Osteocyte (in vitro differentiated cells): ENCODE data around the gene GXYLT1. TPM values are rescaled to one million over a fixed set of nuclear protein-coding genes. Genes with fewer than 3 reads are reported as not detected.

Experiments used
- DNase-seq: peaks from one replicate; pipeline ENCODE4 v3.0.0; 2021; ENCODE audit warnings: mixed read lengths; ENCODE audit not compliant: unreplicated experiment; ENCODE audit errors: extremely low spot score
- H3K27ac Mint-ChIP-seq: one replicate; pipeline ENCODE4 v1.8.0; 2021; ENCODE audit warnings: mild to moderate bottlenecking, mixed read lengths; ENCODE audit not compliant: unreplicated experiment
- H3K27me3 Mint-ChIP-seq: one replicate; pipeline ENCODE4 v1.8.0; 2021; ENCODE audit warnings: mixed read lengths; ENCODE audit not compliant: unreplicated experiment
- H3K36me3 Mint-ChIP-seq: one replicate; pipeline ENCODE4 v1.8.0; 2021; ENCODE audit warnings: mixed read lengths; ENCODE audit not compliant: unreplicated experiment
- H3K4me1 Mint-ChIP-seq: one replicate; pipeline ENCODE4 v1.8.0; 2021; ENCODE audit warnings: mixed read lengths; ENCODE audit not compliant: unreplicated experiment
- H3K4me3 Mint-ChIP-seq: one replicate; pipeline ENCODE4 v1.8.0; 2021; ENCODE audit warnings: mild to moderate bottlenecking, moderate library complexity, mixed read lengths; ENCODE audit not compliant: unreplicated experiment
- H3K9me3 Mint-ChIP-seq: one replicate; pipeline ENCODE4 v1.8.0; 2021; ENCODE audit warnings: mixed read lengths; ENCODE audit not compliant: unreplicated experiment
- total RNA-seq: library from RNA; stranded (reverse); gene quantifications from 2 replicates; pipeline ENCODE4 v1.2.1, GENCODE V29; 2021
- TF ChIP-seq, protein P1 (sequence below): fragments of 200-600 bp; sonication (generic); IDR thresholded peaks from 2 replicates; pipeline ENCODE4 v1.5.0; 2021; ENCODE audit warnings: antibody characterized with exemption, mild to moderate bottlenecking, moderate library complexity

Gene GXYLT1
- total RNA-seq, 1 donor from 2014 or later, result 8.5 TPM

DNA sequence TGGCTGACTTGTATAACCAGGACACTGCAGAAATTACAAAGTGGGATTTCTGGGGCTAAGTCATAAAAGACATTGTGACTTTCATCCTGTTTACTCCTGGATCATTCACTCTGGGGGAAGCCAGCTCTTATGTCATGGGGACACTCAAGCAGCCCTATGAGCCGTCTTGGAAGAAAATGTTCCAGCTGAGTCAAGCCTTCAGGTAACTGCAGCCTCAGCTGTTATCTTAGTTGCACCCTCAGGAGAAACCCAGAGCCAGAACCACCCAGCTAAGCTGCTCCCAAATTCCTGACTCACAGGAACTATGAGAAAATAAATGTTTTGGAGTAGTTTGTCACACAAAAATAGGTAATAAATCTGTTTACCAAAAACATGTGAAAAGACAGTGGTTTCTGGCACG is 43.1 kb upstream of the GXYLT1 start:
- no peak overlapping the region for H3K27ac Mint-ChIP-seq
- H3K36me3 Mint-ChIP-seq, result peaks cover 20% of the 10 kb centered on the region
- TF ChIP-seq, protein P1, sequence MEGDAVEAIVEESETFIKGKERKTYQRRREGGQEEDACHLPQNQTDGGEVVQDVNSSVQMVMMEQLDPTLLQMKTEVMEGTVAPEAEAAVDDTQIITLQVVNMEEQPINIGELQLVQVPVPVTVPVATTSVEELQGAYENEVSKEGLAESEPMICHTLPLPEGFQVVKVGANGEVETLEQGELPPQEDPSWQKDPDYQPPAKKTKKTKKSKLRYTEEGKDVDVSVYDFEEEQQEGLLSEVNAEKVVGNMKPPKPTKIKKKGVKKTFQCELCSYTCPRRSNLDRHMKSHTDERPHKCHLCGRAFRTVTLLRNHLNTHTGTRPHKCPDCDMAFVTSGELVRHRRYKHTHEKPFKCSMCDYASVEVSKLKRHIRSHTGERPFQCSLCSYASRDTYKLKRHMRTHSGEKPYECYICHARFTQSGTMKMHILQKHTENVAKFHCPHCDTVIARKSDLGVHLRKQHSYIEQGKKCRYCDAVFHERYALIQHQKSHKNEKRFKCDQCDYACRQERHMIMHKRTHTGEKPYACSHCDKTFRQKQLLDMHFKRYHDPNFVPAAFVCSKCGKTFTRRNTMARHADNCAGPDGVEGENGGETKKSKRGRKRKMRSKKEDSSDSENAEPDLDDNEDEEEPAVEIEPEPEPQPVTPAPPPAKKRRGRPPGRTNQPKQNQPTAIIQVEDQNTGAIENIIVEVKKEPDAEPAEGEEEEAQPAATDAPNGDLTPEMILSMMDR, result no peak
- H3K4me1 Mint-ChIP-seq, result peaks cover 2% of the 10 kb centered on the region
- no peak overlapping the region for H3K4me3 Mint-ChIP-seq
- no peak for DNase-seq
- H3K9me3 Mint-ChIP-seq, result no peaks in the 10 kb centered on the region
- H3K27me3 Mint-ChIP-seq, result no peaks in the 10 kb centered on the region

DNA sequence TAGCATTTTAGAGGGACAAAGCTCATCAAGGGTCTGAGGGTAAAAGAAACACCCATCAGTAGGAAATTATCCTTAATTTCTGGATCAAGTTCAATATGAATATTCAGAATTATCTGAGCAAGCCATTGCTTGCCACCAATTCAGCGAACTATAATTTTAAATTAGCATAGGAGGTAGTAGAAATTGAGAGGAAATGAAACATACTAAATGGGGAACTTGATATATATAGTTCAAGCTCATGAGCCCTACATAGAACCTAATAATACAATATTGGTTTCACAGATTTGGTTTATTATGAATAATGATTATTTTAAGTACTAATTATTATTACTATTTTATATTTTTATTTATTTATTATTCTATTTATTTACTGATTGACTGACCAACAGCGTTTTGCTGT is 42.1 kb upstream of the GXYLT1 start:
- TF ChIP-seq, protein P1, result no peak
- no peak for DNase-seq
- Mint-ChIP-seq H3K27me3 (no peaks in the 10 kb centered on the region), H3K4me1 (peaks cover 2% of the 10 kb centered on the region), H3K9me3 (no peaks in the 10 kb centered on the region), H3K36me3 (peaks cover 19% of the 10 kb centered on the region), H3K4me3 (no peak overlapping the region), H3K27ac (no peak overlapping the region)

DNA sequence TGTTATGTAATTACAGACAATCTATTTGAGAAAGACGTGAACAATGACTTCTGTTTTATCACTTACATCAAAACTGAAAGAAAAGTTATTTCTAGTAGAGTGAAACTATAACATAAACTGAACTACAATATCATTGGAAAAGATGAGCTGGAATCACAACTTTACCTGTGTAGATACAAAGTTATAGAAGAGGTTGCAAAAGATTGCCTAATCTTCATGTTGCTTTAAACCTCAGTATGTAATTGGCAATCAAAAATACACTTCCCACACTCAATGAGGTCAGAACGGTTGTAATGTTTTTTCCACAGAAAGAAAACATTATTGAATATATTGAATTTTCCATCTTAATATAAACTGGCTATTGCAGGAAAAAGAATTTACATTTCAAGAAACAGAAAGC is 37.7 kb upstream of the GXYLT1 start:
- peaks cover 17% of the 10 kb centered on the region for H3K36me3 Mint-ChIP-seq
- no peak for DNase-seq

DNA sequence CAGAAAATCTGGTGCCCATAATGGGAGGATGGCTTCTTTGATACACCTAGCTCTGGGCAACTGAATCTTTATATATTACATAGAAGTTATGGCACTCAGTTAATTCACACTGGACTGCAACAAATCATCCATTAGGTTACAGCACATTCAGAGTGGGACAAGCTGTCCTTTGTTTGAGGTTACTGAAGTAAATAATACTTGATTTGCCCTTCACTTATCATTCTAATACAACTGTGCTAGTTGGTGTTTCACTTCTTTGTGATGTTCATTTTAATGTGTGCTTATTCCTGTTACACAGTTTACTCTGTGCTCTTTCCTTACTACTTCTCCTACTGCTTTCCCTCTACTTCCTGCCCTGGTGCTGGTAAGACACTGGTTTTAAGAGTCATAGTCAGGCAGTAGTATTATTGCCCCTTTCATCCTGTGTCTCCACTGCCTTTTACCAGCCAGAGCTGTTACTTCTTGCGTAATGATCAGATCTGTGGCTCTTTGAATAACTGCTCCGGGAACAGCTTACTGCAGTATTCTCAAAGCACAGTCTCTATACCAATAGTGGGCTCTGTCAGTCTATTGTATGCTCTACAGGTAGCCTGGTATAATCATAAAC is 36.4 kb upstream of the GXYLT1 start:
- Mint-ChIP-seq H3K27me3 (no peaks in the 10 kb centered on the region), H3K9me3 (no peaks in the 10 kb centered on the region), H3K36me3 (peaks cover 26% of the 10 kb centered on the region), H3K4me1 (no peaks in the 10 kb centered on the region), H3K27ac (no peak overlapping the region), H3K4me3 (no peak overlapping the region)
- TF ChIP-seq, protein P1, result no peak
- DNase-seq, result no peak

More for the DNA sequence above, 37.7 kb upstream of the GXYLT1 start:
- Mint-ChIP-seq H3K4me3 (no peak overlapping the region), H3K9me3 (no peaks in the 10 kb centered on the region), H3K4me1 (no peaks in the 10 kb centered on the region), H3K27ac (no peak overlapping the region), H3K27me3 (no peaks in the 10 kb centered on the region)
- TF ChIP-seq, protein P1, result no peak

DNA sequence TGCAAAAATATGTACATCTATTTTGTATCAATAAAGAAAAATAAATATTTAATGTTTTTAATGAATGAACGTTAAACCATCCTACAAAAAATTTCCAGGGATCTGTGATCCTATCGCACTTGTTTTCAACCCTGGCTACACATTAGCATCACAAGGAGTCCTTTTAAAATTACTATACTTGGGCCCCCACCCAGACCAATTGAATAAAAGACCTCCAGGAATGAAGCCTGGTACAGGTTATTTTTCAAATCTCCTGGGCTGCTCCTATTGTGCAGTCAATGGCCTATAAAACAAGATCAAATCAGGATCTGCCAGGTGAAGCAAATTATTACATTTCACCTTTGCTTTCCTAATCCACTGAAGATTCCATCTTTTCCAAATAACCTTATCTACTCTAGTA is 33.4 kb upstream of the GXYLT1 start:
- DNase-seq, result no peak
- Mint-ChIP-seq H3K4me1 (peaks cover 2% of the 10 kb centered on the region), H3K9me3 (peaks cover 8% of the 10 kb centered on the region), H3K27me3 (no peaks in the 10 kb centered on the region), H3K4me3 (no peak overlapping the region), H3K36me3 (peaks cover 29% of the 10 kb centered on the region), H3K27ac (no peak overlapping the region)
- TF ChIP-seq, protein P1, result no peak
